Anterior cingulate cortex (tissue), 58 donors: ENCODE measurements around the gene TGFB1I1.

Experiments
- DNase-seq, 58 donors: peaks; one replicate each; lab custom pipeline; 2025; lab: John Stamatoyannopoulos, UW

The TGFB1I1 gene

DNA sequence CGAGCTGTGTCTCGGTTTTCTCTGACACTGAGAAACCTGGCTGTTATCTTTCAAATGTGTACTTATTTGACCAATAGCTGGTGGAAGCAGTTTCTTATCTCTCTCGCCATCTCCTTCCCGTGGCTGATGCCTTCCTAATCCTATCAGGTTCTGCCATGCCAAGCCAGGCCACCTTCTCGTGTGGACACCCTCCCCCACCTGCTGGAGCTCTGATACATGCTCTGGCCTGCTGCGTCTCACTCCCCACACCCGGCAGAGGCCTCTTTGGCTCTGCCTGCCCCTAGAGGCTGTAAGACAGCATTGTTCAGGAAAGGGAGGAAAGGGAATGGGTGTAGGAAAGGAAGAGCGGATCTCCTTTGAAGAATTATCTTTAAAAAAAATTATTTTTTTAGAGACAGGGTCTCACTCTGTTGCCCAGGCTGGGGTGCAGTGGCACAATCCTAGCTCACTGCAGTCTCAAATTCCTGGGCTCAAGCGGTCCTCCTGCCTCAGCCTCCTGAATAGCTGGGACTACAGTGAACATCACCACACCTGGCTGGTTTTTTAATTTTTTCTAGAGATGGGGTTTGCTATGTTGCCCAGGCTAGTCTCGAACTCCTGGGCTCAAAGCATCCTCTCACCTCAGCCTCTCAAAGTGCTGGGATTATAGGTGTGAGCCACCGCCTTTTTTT lies 20.1 kb upstream of the TGFB1I1 start:
- peak in 26 of 58 donors; percentile 4 to 70 (median 27) for DNase-seq

DNA sequence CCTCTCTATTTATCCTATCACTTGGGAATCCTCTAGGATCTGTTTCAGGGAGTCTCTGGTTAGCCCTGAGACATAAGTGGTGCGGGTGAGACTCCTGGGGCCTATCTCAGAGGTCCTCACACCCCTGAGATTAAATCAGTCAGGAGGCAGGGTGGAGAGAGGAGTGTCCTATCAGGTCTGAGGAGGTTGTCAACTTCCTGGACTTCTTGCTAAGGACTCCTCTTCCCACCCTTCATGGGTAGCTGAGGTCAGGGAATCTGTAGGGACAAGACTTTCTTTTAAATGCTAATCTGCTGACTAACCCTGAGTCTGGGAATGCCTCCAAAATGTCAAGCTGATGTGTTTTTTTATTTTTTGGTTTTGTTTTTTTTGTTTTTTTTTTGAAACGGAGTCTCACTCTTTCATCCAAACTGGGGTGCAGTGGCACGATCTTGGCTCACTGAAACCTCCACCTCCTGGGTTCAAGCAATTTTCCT lies 19.3 kb upstream of the TGFB1I1 start:
- DNase-seq = peak in 1 of 58 donors; percentile 15

DNA sequence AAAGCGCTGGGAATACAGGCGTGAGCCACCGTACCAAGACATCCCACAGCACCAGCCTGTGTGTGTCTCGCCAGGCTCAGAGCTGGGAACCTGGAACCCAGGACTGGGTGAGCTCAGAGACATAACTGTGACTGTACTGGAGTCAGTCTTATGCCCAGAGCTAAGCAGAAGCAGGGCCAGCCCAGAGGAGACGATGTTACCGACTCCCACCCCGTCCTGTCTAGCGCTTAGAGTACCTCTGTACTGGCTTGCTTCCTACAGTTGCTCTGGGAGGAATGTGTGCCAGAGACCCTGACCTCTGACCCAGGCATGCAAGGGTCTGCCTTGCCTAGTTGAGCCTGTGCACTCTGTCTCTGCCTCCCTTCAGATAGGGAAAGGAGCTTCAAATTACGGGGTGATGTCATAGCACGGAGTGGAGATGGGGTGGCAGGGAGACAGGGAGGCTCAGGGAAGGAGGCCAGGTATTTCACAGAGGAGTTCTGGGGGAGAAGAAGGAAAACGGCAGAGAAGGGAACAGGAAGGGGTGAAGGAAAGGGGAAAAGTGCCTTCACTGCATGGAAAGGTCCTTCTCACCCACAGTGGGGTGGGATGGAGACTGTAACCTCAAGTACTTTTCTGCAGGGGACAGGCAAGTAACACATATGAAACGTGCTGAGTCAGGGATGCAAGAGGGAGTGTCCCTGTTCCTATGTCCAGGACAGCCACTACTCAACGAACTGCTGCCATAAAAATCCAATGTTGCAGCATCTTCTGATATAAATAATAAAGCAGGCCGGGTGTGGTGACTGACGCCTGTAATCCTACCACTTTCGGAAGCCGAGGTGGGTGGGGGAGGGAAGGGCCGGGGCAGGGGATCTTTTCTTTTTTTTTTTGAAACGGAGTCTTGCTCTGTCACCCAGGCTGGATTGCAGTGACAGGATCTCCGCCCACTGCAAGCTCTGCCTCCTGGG lies 18.4 kb upstream of the TGFB1I1 start:
- no peak for DNase-seq

DNA sequence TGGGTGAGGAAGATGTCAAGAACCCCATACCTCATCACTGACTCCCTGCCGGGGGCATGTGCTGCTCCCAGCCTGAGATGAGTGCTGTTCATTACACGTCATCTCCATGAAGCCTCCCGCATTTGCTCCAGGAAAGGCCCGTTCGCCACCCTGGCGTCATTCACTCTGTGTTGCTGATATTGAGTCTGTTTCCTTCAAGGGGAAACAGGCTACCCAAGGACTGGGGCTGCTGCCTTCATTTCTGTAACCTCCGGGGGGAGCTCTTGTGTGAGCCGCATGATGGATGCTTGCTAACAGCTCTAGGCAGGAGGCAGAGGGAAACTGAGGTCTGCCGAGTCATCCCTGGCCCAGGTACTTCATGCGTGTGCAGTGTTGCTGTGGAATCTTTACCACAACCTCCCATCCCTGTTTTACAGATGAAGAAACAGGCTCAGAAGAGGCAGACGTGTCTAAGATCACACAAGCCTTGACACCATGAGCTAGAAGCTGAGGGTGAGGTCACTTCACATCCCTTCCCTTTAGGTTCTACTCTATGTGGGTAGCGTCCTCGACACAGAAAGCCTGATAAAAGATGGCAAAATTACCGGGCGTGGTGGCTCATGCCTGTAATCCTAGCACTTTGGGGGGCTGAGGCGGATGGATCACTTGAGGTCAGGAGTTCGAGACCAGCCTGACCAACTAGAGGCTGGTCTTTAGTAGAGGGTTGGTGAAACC lies 16.2 kb upstream of the TGFB1I1 start:
- no peak for DNase-seq

DNA sequence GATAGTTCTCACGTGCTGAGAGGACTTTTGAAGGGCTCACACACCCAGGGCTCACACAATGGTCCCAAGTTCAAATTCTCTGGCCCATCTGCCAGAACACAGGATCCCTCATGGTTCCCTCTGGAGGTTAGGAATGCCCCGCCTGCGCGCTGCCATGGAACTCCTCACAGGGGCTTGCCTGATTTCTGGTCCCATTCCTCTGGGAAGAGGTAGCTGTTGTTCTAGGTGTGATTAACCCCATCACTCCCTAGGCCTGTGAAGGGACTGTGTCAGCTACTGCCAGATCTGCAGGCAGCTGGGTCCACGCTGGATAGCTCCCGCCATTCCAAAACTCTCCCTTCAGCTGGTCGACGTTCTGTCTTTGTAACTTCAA lies 15.0 kb upstream of the TGFB1I1 start:
- no peak for DNase-seq

DNA sequence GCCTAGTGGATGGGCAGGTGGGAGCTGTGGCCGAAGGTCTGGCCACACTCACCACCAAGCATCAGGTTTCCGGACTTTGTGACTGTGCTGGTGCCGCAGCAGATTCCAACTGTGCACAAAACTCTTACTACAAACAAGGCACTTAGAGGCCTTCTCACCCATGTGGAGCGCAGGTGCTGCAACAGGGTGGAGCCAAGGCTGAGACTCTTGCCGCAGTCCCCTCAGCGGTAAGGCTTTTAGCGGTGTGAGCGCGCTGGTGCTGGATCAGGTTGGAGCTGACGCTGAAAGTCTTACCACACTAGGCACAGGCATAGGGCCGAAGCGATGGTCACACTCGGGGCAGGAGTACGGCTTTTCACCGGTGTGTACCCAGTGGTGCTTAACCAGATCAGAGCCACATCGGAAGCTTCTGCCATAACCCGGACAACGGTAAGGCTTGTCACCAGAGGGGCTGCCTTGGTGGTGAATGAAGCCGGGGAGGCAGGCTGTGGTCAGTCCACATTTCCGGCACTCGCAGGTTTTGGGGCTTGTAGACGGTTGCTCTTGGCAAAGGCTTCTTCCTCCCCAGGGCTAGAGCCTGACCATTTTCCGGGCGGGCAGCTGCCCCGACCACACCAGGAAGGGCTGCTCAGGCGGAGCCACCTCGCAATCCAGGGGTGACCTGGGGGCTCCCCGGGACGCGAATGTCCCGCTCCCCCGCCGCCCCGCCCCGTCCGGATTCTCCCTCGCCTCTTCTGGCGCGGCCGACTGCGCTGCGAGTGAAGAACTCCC lies 13.7 kb upstream of the TGFB1I1 start:
- peak in 15 of 58 donors; percentile 31 to 63 (median 50) for DNase-seq

DNA sequence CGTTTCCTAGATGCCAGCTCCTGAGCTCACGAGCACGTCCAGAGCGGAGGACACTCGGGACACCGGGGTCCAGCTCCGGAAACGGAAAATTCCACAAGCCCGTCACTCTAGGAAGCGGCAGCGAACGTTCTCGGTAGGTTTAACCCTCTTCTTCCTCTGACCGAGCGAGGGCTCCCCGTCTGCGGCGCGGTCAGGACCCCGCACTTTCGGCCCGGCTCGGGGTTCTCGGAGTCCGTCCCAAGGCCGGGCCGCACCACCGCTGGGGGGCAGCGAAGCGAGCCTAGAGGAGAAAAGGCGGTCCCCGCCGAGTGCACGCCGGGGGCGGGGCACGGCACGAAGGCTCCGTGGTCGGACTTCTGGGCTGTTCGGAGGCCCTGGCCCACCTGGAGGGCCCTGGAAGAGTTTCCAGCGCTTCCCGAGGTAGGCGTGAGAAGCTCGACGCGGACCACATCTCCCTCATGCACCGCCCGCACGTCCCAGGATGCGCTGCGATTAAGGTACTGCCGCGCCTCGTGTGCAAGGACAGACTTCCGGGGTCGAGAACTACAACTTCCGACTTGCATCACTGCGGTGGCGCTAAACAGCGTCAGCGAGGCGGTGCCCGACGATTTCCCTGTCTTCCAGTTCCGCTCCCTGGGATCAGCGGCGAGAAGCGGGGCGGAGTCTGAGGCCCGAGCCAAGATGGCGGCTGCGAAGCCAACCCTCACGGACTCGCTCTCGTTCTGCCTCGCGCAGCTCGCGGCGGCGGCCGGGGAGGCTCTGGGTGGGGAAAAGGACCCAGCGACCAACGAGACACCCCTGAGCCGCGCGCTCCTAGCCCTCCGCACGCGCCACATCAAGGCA lies 12.9 kb upstream of the TGFB1I1 start, which contains the start of gene ARMC5:
Gene ARMC5, plus strand, starts transcription at position 658 of the 843 bp plus-strand sequence. Its CDS starts 24 bp downstream, at position 682.
- peak; percentile 79 to 99 (median 97) for DNase-seq

DNA sequence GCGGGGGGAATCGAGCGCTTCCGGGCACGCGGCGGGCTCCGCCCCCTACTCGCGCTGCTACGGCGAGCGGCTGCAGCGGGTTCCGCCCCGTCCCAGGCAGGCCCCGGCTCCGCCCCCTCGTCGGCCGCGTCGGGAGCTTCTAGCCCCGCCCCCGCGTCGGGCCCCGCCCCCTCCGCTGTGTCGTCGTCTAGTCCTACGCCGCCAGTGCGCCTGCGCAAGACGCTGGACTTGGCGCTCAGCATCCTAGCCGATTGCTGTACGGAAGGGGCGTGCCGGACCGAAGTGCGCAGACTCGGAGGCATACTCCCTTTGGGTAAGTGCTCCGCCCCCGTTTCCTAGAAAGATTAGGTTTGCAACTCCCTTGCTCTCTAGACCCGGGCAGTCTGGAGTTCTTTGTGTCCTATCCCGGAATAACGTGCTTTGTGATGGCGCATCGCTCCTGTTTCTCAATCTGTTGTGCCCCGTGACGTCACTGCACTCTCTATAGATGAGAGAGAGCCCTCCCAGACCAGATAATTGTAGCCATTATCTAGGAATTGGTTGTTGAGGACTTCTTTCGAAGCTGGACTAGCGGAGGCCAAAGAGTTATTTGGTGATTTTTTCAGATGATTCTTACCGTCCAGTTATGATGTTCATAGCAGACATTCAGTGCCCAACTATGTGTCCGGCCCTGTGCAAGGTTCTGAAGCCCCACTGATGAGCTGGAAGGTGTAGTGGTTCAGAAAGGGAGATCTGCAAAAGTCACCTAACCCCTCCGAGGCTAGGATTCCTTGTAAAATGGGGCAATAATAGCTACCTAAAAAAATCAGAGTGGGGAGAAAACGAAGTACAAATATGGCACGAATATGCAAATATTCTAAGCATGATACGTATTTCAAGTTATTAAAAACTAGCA lies 12.0 kb upstream of the TGFB1I1 start:
- DNase-seq = peak; percentile 92 to 100 (median 99)

DNA sequence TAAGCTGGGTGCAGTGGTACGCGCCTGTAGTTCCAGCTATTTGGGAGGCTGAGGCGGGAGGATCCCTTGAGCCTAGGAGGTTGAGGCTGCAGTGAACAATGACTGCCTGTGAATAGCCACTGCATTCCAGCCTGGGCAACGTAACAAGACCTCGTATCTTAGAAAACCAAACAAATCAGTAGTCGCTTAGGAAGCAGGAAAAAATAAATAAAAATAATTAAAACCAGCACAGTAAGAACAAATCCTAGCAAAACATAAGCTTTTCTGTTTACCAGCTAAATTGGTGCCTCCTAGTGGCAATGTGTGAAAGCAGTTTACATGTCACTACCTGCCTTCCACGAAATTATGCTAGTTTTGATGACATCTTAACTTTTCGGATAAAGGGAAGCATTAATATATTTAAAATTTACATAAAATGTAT lies 11.4 kb upstream of the TGFB1I1 start:
- no peak for DNase-seq

DNA sequence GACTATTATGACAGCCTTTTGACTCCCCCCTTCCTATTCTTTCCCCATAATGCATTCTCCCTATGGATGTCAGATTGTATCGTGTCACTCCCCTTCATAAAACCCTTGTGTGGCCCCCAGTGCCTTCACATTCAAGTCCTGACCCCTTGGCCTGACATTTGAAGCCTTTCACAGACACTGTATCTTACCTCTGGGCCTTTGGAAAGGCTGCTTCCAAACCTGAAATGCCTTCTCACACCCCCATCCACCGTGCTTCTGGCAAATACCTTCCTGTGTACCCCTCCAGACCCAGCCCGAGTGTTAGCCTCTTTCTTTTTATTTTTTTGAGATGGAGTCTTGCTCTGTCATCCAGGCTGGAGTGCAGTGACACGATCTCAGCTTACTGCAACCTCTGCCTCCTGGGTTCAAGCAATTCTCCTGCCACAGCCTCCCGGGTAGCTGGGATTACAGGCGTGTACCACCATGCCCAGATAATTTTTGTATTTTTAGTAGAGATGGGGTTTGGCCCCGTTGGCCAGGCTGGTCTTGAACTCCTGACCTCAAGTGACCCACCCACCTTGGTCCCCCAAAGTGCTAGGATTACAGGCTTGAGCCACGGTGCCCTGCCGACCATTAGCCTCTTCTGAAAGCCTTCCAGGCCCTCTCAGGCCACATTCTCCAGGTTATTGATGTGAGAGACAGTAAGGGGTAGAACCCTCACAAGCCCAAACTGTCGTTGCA lies 10.6 kb upstream of the TGFB1I1 start:
- no peak for DNase-seq

DNA sequence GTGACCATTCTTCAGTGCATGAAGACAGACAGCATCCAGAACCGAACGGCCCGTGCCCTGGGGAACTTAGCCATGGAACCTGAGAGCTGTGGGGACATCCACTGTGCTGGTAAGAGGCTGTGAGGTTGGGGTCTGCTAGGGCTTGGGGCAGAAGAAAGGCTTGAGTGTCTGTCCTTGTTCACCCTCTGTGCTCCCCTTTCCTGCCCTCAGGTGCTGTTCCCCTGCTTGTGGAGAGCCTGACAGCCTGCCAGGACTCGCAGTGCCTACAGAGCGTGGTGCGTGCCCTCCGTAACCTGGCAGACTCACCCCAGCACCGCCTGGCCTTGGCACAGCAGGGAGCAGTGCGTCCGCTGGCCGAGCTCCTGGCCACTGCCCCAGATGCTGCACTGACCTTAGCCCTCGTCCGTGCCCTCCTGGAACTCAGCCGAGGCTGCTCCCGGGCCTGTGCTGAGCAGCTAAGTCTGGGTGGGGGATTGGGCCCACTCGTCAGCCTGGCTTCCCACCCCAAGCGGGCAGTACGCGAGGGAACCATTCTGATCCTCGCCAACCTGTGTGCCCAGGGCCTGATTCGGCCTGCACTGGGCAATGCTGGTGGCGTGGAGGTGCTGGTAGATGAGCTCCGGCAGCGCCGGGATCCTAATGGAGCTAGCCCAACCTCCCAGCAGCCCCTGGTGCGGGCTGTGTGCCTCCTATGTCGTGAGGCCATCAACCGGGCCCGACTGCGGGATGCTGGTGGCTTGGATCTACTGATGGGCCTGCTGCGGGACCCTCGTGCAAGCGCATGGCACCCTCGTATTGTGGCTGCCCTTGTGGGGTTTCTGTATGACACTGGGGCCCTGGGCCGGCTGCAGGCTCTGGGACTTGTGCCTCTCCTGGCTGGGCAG lies 9.8 kb upstream of the TGFB1I1 start:
- DNase-seq = no peak

DNA sequence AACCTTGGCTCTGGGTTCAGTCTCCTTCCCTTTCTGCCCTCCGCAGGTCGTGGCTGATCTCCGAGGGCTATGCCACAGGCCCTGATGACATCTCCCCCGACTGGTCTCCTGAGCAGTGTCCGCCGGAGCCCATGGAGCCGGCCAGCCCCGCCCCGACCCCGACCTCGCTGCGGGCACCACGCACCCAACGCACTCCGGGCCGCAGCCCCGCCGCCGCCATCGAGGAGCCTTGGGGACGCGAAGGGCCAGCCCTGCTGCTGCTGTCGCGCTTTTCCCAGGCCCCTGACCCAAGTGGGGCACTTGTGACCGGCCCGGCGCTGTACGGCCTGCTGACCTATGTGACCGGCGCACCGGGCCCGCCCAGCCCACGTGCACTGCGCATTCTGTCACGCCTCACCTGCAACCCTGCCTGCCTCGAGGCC lies 7.6 kb upstream of the TGFB1I1 start:
- DNase-seq = no peak

DNA sequence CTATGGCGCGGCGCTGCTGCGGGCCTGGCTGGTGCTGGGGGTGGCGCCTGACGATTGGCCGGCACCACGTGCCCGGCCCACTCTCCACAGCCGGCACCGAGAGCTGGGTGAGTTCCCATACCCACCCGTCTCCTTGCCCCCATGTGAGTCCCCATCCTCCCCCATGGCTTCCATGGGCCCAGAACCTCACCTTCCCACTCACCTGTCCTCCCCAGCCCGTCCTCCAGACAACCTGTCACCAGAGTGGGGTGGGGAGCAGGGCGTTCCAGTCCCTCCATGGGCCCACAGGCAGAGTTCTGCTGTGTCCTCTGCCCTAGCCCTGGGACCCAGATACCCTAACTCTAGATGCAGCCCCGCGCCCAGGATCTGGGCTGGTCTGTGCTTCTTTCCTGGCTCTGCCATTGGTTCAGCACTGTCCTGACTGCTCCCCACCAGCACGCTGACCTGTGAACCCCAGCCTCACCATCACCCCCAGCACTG lies 7.1 kb upstream of the TGFB1I1 start:
- DNase-seq = no peak

DNA sequence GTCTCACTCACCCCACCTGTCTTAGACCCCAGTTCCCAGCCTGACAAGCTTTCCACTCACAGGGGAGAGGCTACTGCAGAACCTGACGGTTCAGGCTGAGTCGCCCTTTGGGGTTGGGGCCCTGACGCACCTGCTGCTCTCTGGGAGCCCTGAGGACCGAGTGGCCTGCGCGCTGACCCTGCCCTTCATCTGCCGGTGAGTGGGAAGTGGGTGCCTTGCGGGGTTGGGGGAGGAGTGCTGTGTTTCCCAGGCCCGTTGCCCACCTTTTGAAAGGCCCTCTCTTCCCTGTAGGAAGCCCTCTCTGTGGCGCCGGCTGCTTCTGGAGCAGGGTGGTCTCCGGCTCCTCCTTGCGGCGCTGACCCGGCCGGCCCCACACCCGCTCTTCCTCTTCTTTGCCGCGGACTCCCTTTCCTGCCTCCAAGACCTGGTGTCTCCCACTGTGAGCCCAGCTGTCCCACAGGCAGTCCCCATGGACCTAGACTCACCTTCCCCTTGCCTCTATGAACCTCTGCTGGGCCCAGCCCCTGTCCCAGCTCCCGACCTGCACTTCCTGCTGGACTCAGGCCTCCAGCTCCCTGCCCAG lies 6.1 kb upstream of the TGFB1I1 start:
- DNase-seq = no peak

DNA sequence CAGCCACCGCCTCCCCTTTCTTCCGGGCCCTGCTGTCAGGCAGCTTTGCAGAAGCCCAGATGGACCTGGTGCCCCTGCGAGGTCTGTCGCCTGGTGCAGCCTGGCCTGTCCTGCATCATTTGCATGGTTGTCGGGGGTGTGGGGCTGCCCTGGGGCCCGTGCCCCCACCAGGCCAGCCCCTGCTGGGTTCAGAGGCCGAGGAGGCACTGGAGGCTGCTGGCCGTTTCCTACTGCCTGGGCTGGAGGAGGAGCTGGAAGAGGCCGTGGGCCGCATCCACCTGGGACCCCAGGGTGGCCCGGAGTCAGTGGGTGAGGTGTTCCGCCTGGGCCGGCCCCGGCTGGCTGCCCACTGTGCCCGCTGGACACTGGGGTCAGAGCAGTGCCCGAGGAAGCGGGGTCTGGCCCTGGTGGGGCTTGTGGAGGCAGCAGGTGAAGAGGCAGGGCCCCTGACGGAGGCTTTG lies 5.5 kb upstream of the TGFB1I1 start:
- DNase-seq = no peak
